AG09319 (cell line): ENCODE data around the gene ZNF138.
"Not testable (repeated sequence)": the region's sequence is repeated elsewhere in the genome, so short reads cannot be mapped to it uniquely, and the experiment has no call there.

Experiments
- DNase-seq: peaks from one replicate; pipeline ENCODE4 v3.0.0-alpha.2; 2010; ENCODE audit warnings: low read depth; ENCODE audit errors: extremely low read depth
- TF ChIP-seq, protein P1 (sequence below): IDR thresholded peaks from 2 replicates; pipeline ENCODE4 v1.5.1; 2011; ENCODE audit warnings: low read depth, mild to moderate bottlenecking, inconsistent platforms, low read length, moderate library complexity

The ZNF138 gene

DNA sequence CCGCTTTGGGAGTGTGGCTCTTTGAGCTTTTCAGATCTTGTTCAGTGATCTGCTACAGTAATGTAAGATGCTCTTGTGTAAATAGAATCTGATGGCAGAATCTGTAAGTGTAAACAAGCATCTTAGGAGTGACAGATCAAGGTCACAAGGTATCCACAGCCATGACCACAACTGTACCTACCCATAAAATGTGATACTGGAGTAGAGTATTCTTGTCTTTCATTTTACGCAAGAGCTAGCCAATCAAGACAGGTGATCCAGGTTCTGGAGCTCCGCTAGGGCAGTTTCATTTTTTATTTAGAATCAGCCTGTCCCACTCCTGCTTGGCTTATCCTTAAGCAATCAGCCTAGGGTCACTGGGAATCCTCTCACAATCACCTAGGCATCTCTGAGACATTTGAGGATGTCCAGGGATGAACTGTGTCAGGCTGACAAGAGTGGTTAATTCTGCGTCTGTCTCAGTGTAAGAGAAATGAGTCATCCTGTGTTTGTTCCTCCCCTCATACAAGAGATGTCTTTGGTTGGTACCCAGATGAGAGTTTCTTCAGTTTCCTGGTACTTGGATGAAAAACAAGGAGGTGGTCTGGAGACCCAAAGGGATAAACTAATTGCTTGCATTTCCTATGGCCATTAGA is 13.6 kb downstream of the ZNF138 start:
- TF ChIP-seq, protein P1, sequence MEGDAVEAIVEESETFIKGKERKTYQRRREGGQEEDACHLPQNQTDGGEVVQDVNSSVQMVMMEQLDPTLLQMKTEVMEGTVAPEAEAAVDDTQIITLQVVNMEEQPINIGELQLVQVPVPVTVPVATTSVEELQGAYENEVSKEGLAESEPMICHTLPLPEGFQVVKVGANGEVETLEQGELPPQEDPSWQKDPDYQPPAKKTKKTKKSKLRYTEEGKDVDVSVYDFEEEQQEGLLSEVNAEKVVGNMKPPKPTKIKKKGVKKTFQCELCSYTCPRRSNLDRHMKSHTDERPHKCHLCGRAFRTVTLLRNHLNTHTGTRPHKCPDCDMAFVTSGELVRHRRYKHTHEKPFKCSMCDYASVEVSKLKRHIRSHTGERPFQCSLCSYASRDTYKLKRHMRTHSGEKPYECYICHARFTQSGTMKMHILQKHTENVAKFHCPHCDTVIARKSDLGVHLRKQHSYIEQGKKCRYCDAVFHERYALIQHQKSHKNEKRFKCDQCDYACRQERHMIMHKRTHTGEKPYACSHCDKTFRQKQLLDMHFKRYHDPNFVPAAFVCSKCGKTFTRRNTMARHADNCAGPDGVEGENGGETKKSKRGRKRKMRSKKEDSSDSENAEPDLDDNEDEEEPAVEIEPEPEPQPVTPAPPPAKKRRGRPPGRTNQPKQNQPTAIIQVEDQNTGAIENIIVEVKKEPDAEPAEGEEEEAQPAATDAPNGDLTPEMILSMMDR, result no peak

DNA sequence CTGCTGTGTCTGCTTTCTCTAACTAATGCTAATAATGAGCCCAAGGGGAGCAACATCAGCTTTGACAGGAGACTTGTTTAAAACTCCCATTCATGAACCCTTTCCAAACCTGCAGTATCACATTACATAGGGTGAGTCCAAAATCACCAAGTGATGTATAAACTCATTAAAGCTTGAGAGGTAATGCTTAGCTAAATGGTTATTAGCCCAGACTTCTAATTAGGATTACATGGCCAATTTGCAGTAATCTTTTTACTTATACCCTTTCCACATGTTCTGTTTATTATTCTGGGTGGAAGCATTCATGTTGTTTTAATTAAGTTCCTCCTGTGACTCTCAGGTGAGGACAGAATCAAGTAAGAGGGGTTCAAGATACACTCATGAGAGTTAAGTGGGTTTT is 17.5 kb downstream of the ZNF138 start:
- no peak for DNase-seq
- TF ChIP-seq, protein P1, result no peak

More for the DNA sequence above, 13.6 kb downstream of the ZNF138 start:
- DNase-seq, result no peak

DNA sequence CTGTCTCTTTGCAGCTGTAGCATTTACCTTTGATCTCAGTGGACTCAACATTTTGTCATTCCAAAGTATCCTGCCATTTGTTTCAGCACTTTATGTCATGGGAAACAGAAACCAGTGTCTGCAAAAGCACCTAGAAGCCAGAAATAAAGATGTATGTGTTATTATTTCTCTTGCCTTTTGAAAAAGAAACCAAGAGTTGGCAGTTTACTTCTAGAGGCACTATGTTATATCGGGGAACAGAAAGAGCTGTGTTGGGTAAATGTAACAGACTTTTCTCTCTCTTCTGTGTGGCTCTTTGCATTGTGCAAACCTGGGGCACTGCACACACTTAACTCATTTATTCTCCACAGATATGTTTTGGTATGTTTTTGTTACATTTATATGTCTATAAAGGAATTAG is 36.7 kb downstream of the ZNF138 start:
- no peak for DNase-seq

DNA sequence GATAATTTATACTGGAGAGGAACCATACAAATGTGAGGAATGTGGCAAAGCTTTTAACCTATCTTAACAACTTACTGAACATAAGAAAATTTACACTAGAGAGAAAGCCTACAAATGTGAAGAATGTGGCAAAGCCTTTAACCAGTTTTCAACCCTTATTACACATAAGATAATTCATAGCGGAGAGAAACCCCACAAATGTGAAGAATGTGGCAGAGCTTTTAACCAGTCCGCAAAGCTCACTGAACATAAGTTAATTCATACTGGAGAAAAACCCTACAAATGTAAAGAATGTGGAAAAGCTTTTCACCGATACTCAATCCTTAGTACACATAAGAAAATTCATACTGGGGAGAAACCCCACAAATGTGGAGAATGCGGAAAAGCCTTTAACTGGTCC is 37.9 kb downstream of the ZNF138 start:
- DNase-seq, result no peak
- TF ChIP-seq, protein P1, result no peak

More for the DNA sequence above, 36.7 kb downstream of the ZNF138 start:
- TF ChIP-seq, protein P1, result no peak

DNA sequence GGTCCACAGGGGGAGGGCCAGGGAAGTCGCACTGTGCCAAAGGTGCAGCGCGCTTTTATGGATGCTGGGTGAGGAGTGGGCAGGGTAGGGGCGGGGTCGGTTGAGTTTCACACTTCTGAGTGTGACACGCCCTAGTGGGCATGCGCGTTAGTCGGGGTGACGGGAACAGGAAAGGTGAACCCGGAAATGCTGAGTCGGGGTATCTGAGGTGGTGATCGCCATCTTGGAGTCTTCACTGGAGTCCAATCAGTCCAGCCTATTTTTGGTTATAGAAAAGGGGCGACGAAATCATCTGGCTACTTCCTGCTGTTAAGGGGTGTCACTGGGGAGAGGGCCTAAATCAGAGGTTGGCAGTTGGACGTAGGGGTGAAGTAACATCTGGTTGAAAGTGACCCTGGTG is 40.8 kb downstream of the ZNF138 start:
- no peak for DNase-seq
- TF ChIP-seq, protein P1, result no peak

DNA sequence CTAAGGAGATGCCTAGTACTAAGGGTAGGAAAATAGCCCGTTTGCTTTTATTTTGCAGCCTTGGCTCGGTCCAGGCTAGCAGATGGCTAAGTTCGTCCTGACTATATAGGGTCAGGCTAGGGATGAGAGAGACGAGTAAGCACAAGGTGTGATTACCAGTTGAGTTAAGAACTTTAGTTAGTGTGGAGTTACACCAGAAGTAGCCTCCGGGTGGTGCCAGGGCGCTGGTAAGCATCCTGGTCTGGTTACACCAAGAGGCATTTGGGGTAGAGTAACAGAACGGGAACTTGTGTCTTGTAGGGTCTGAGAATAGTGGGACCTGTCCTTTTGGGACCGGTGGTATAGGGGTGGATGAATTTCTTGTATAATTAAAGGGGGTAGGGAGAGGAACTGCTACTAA is 41.6 kb downstream of the ZNF138 start:
- DNase-seq, result not testable (repeated sequence)

- DNase-seq, result not testable (repeated sequence)
These were observed 43.8 kb downstream of the ZNF138 start for GRCh38 chr7:64838051-64838450.

DNA sequence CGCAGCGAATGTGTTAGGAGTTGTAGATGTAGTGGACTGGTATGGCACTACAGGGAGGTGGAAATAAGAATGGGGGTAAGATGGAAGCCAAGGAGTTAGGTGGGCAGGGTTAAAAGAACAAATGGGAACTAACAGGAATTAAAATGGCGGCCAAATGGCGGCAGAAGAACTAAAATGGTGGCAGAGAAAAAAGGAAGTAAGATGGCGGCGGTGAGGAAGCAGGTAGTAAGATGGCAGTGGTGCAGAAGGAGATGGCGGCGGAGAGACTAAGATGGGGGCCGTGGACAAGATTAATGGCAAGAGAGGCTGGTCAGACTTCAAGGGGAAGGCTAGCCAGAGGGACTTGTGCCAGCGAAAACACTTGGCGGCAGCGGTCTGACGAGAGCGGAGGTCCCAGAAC is 44.5 kb downstream of the ZNF138 start:
- DNase-seq, result no peak
- TF ChIP-seq, protein P1, result no peak
